Measurements from ENCODE around the gene TMEM233.

TMEM233 gene

DNA sequence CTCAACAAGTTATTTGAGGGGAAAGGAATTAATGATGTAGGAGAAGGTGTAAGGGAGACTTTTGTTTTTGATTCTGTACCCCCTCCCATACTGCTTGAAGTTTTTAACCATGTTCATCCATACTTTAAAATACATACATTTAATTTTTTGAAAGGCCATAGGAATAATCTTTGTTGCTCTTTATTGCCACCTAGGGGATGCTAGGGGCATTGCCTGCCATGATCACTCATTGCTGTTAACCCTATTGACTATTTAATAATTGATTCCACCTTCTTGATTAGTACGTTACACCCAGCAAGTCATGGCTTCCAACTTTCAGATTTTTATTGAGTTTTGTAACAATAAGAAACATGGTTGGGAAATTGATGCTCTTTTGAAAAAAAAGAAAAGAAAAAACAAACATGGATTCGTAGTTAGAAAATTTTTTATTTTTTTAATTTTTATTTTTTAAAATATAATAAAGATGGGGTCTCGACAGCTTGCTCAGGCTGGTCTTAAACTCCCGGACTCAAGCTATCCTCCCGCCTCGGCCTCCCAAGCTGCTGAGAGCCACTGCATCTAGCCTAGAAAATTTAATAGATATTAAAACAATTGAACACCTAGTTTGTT lies 65.8 kb downstream of the TMEM233 start:
- H3K4me3 ChIP-seq (ENCODE audit: low read length): no peak overlapping the region
- TF ChIP-seq ZNF274 (IDR thresholded peaks at IDR 0.05; ENCODE audit: low read depth, low read length): no peak

DNA sequence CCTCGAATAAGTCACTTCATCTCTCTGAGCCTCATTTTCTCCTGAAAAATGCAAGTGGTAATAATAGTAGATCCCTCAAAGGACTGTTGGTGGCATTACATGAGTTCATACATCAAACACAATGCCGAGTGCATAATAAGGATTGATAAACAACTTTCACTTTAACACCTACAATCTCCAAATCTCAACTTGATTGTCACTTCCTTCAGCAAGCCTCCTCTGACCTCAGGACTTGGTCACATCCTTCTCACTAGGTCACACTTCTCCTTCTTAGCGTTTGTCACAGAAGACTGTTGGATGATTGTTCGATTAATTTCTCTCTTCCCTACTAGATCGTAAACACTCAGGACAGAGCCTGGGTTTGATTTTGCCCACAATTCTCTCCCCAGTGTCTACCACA lies 66.5 kb downstream of the TMEM233 start:
- H3K4me3 ChIP-seq (ENCODE audit: low read length): no peak overlapping the region
- no peak for TF ChIP-seq ZNF274 (IDR thresholded peaks at IDR 0.05; ENCODE audit: low read depth, low read length)

DNA sequence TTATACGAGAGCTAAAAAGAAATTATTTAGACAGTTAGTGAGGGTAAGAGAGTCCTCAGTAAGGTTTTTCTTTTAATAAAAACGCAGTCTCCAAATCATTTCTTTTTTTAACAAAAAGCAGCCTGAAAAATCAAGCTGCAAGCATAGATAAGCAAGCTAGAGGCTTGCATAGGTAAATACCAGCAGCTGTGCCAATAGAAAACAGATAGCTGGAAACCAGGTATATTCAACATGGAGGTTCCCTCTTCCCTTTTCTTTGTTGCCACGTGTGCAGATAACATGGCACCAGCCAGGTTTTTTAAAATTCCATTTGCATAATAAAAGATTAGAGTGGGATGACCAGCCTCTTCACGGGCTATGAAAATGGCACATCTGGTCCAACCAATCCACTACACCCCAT lies 68.3 kb downstream of the TMEM233 start:
- TF ChIP-seq ZNF274 (IDR thresholded peaks at IDR 0.05; ENCODE audit: low read depth, low read length): no peak
- H3K4me3 ChIP-seq (ENCODE audit: low read length): no peak overlapping the region

DNA sequence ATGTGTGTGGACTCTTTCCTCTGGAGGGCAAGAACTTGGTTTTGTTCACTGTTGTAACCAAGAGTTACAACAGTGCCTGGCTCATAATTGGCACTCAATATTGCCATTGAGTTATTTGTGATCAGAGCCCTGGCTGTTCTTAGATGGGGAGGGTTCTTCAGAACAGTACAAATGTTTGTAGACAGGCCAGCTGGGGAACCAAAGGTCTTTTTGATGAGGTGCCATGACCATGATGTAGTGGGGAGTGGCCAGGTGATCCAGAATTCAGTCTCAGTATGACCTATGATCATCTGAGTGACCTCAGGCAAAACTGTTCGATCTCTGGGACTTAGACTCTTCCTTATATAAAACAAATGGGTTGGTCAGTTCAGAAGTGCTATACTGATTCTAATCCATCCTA lies 71.1 kb downstream of the TMEM233 start:
- H3K4me3 ChIP-seq (ENCODE audit: low read length): no peak overlapping the region
- TF ChIP-seq ZNF274 (IDR thresholded peaks at IDR 0.05; ENCODE audit: low read depth, low read length): no peak

DNA sequence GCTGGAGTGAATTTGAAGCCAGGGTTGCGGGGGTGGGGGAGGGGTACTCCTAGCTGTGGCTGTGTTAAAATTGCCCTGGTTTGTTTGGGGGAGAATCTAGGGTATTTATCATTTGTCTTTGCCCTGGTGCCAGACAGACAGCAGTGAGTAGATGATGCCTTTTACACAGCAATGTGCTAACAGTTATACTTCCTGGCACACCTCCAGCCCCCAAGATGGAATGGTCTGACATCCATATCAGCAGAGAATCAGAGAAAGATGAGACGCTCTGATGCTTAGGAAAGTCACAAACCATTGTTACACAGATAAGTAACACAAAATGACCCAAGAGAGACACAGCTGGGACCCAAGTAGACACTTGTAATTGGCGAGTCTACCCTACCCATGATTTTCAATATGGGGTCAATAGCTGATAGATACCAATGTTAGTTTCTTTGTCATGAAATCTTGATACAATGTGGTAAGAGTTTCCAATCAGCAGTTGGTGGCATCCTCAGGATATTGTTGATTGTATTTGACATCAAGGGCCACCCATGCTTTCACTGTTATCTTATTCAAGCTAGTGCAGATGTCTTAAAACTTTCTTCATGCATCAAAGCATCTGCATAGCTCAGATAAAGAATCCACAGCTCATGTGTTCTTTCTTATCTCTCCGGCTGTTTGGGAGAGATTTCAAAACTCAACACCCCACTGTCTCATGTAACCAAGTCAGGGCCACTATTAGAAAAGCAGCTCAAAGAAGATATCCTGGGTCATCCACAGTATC lies 71.8 kb downstream of the TMEM233 start:
- TF ChIP-seq ZNF274 (IDR thresholded peaks at IDR 0.05; ENCODE audit: low read depth, low read length): no peak
- H3K4me3 ChIP-seq (ENCODE audit: low read length): no peak overlapping the region

DNA sequence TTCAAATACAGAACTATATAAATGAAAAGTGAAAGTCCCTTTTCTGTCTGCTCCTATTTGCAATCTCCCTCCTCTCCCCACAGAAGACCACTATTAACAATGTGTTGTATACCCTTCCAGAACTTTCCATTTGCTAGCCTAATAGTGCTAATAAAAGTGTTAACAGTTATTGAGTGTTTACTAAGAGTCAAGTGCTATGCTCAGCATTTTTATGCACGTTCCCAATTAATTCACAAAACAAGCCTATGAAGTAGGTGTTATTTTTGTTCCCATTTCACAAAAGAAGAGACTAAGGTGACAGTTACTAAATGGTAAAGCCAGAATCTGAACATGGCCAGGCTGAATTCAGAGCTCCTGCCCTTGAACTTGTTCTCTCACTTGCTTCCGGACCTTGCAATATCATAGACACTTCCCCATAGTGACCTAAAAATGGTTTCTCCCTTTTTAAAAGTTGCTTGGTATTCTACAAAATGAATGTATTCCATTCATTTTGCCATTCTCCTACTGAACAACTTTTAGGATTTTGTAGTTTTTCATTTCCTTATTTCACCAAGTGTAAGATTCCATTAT lies 72.7 kb downstream of the TMEM233 start:
- no peak for TF ChIP-seq ZNF274 (IDR thresholded peaks at IDR 0.05; ENCODE audit: low read depth, low read length)
- no peak overlapping the region; the same call in 1 of the 2 replicates for H3K4me3 ChIP-seq (ENCODE audit: low read length)

DNA sequence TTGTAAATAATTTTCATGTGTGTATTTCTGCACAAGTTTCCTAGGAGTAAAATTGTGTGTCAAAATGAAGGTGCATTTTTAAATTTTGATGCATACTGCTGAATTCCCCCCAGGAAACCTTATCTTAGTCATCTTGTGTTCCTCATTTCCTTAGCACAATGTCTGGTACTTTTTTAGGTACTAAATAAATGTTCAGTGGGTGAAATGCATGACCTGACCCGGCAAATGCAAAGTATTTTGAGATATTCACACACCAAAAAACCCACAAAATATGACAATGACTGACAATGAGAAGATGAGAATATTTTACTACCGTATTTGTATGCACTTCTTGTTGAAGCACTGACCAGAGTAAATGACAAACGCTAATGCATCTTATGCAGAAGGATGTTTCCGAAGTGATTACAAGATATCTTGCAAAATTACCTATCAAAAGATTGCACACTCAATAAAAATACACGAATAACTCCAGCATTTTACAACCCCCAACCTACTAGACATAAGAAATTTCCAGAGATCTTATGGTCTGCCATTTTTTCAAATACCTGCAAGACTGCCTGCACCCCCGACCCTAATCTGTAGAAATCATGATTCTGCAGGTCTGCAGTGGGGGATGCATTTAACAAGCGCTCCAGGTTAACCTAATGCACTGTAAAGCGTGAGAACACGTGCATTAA lies 73.5 kb downstream of the TMEM233 start:
- H3K4me3 ChIP-seq (ENCODE audit: low read length): peak overlapping the region; percentile 84
- no peak for TF ChIP-seq ZNF274 (IDR thresholded peaks at IDR 0.05; ENCODE audit: low read depth, low read length)

DNA sequence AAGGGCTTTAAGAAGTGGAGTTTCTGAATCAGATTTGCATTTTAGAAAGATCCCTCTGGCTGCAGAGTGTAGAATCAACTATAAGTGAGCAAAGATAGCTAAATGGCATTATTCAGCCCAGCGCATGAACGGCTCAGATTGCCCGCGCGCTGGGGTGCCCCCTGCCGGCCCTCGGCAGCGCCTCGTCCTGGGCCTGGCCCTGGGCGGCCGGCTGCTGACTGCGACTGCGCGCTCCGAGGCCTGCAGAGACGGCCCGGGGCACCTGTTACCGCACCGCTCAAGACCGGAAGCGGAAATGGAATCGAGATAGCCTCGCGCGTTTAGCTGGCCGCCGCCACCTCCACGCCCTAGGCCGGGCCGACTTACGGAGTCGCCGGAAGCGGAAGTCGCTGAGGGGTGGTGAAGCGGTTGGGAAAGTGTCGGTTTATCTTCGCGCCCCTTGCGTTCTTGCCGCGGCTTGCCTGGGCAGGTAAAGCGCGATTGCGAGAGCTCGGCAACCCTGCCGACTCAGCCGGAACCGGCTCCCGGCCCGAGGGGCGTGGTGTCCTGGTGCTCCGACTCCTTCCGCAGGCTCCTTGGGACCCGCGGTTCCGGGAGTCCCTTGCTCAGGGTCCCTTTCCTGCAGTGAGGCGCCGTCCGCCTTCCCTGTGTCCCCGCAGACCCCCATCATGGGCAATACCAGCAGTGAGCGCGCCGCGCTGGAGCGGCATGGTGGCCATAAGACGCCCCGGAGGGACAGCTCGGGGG lies 74.2 kb downstream of the TMEM233 start, which contains the start of gene PRKAB1:
Gene PRKAB1 (plus strand): TSS at position 557 of the 747 bp plus-strand sequence. CDS start 112 bp downstream, at position 669.
- peak within 1 kb of the TSS; percentile 89 for H3K4me3 ChIP-seq (ENCODE audit: low read length)
- TF ChIP-seq ZNF274 (IDR thresholded peaks at IDR 0.05; ENCODE audit: low read depth, low read length): no peak

DNA sequence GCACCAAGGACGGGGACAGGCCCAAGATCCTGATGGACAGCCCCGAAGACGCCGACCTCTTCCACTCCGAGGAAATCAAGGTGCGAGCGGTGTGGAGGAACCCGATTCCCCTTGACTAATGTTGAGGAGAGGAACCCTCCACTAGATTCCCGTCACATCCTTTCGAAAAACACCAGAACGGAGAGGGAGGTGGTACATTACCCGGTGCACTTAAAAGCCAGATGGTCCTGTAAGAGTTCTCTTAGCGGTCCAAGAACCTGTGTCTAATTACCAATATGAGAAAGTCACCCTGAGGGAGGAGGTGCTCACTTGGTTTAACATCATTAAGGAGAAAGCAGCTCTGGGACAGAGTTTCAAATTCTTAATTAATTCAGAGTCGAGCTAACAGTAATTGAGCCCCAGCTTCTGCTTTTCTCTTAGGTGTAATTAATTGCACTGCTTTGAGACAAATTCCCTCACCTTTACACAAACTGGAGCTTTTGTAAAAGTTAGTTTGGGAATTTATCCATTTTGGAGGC lies 74.8 kb downstream of the TMEM233 start:
- H3K4me3 ChIP-seq (ENCODE audit: low read length): peak overlapping the region; percentile 89
- TF ChIP-seq ZNF274 (IDR thresholded peaks at IDR 0.05; ENCODE audit: low read depth, low read length): no peak

DNA sequence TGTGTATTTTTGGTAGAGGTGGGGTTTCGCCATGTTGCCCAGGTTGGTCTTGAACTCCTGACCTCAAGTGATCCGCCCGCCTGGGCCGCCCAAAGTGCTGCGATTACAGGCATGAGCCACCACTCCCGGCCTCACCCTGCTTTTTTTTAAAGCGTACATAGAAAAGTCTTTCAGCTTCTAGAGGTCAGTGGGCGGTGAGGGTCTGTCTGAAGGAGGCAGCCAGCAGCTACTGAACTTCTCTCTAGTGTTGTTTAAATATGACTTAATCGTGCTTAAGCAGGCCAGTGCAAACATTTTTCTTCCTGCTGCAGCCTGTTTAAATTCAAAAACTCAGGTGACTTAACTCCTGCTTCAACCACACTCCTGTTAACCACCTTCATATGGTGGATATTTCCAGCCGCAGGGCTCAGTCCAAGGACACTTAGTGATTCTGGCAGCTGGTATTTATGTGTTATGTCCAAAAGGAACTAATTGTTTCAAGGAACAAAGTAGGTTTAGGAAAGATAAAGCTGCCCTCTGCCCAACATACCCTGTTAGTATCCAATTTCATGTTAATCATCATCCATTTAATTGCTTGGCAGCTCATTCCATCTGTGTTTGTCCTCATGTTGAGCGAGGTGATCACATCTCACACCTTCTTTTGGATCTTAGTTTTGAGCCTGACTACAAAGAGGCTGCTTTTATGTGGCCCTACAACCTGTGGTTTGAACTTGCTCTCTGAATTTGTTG lies 76.3 kb downstream of the TMEM233 start:
- peak overlapping the region; percentile 1; the same call in 1 of the 2 replicates for H3K4me3 ChIP-seq (ENCODE audit: low read length)
- no peak for TF ChIP-seq ZNF274 (IDR thresholded peaks at IDR 0.05; ENCODE audit: low read depth, low read length)

DNA sequence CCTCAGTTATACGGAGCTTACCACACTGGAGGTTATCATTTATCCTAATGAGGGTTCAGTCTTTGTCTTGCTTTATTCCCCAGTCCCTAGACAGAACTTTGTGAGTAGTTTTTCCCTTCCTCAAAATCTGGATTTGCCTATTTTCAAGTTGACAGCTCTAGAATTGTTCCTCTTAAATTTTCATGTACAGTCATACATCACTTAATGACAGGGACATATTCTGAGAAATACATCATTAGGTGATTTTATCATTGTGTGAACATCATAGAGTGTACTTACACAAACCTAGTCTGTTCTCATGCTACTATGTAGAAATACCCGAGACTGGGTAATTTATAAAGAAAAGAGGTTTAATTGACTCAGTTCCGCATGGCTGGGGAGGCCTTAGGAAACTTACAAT lies 77.5 kb downstream of the TMEM233 start:
- TF ChIP-seq ZNF274 (IDR thresholded peaks at IDR 0.05; ENCODE audit: low read depth, low read length): no peak

DNA sequence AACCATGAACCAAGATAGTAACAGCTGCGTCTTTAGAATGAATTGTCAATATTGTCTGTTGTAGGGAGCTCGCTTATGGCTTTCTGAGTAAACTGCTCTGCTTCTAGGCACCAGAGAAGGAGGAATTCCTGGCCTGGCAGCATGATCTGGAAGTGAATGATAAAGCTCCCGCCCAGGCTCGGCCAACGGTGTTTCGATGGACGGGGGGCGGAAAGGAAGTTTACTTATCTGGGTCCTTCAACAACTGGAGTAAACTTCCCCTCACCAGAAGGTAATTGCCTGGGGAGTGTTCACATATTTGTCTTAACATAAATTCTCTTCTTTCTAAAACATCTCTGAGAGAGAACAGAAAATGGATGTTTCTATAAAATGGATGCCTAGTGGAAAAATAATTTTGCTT lies 78.6 kb downstream of the TMEM233 start:
- H3K4me3 ChIP-seq (ENCODE audit: low read length): no peak overlapping the region
- no peak for TF ChIP-seq ZNF274 (IDR thresholded peaks at IDR 0.05; ENCODE audit: low read depth, low read length)

More for the DNA sequence above, 77.5 kb downstream of the TMEM233 start:
- H3K4me3 ChIP-seq (ENCODE audit: low read length): no peak overlapping the region

DNA sequence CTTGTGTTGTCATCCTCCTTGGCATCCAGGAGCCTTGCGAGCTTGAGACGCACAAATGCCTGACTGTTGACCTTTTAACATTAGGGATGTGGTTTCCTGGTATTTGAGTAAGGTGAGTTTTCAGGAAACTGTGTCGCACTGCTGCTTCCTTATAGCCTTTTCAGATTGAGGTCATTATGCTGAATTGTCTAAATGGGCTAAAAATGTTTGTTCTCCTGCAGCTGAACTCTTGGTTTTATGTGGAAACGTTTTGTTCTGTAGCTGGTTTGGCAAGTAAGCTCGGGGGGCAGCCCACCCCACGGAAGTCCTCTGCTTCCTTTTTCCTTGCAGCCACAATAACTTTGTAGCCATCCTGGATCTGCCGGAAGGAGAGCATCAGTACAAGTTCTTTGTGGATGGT lies 80.1 kb downstream of the TMEM233 start:
- no peak for TF ChIP-seq ZNF274 (IDR thresholded peaks at IDR 0.05; ENCODE audit: low read depth, low read length)
- no peak overlapping the region for H3K4me3 ChIP-seq (ENCODE audit: low read length)
